Aorta (tissue), 5 donors: ENCODE data around the gene FMO3. TPM values are rescaled to one million over a fixed set of nuclear protein-coding genes. Genes with fewer than 3 reads are reported as not detected.
A peak's percentile ranks its signal among the peaks of the same experiment; 100 is the strongest.

Experiments used
- ATAC-seq: fragments of 200-7000 bp; cut with Tn5 transposase; one replicate; pipeline ENCODE4 v1.9.1; 2022; ENCODE audit warnings: moderate library complexity; ENCODE audit not compliant: low FRiP score
- DNase-seq, 2 donors: peaks; one replicate each; pipeline ENCODE4 v3.0.0-alpha.2; 2020
- H3K27ac ChIP-seq, 2 donors: one replicate each; pipeline ENCODE4 v1.5.1; 2013; ENCODE audit warnings: low read length in 2 of 2, mild to moderate bottlenecking in 2 of 2, moderate library complexity in 2 of 2, control low read depth in 1 of 2, inconsistent platforms in 1 of 2, low read depth in 1 of 2
- H3K27me3 ChIP-seq, 2 donors: one replicate each; pipeline ENCODE4 v1.6.1; 2013; ENCODE audit warnings: control low read depth in 1 of 2, low read length in 1 of 2, mild to moderate bottlenecking in 1 of 2, moderate library complexity in 1 of 2; ENCODE audit not compliant: insufficient read depth in 2 of 2, control insufficient read depth in 1 of 2
- H3K36me3 ChIP-seq, 2 donors: one replicate each; pipeline ENCODE4 v1.6.1; 2013; ENCODE audit warnings: control low read depth in 1 of 2, low read length in 1 of 2, mild to moderate bottlenecking in 1 of 2; ENCODE audit not compliant: insufficient read depth in 2 of 2, control insufficient read depth in 1 of 2
- H3K4me1 ChIP-seq, 2 donors: one replicate each; pipeline ENCODE4 v1.6.1; 2013; ENCODE audit warnings: low read length in 2 of 2, control low read depth in 1 of 2, mild to moderate bottlenecking in 1 of 2, moderate library complexity in 1 of 2; ENCODE audit not compliant: insufficient read depth in 2 of 2, control insufficient read depth in 1 of 2
- H3K4me3 ChIP-seq, 2 donors: one replicate each; pipeline ENCODE4 v1.5.1; 2013; ENCODE audit warnings: low read length in 2 of 2, control low read depth in 1 of 2, mild to moderate bottlenecking in 1 of 2
- H3K9me3 ChIP-seq: one replicate; pipeline ENCODE4 v1.6.1; 2013; ENCODE audit warnings: mild to moderate bottlenecking, low read length; ENCODE audit not compliant: control insufficient read depth
- WGBS, 2 donors: extraction: QIAGEN DNeasy Blood & Tissue Kit; methylation state at CpG; one replicate each; pipeline ENCODE4 v1.1.7; 2013; 5-methylcytosine and 5-hydroxymethylcytosine counted together
- intact Hi-C, 2 donors: fragments of 100-400 bp; cut with DNase I; formaldehyde crosslinking; loops; one replicate each; pipeline versions ENCODE4 v1.14.2 to v1.15.0; 2022
- polyA plus RNA-seq, 2 donors: library from polyadenylated mRNA; stranded (reverse); fragments of 200-250 nt; gene quantifications; one replicate each; pipeline ENCODE4 v1.2.3, GENCODE V29; 2013
- total RNA-seq, 2 donors: library from RNA; stranded (reverse); fragmentation: NEBNext Ultra II Directional; extraction: Animal tissue kit (Norgen Biotek cat#: 25700); gene quantifications; one replicate each; pipeline ENCODE4 v1.2.1, GENCODE V29; 2021
- donor health status: healthy with polysubstance abuse.
- donor health status: Bipolar disorder and iron deficiency.
- donor health status: DM: no; HTN: no; CAD: no.
- donor health status: DM: no; HTN: no; CAD: no.
- donor health status: DM: yes; HTN: yes; CAD: no.

The FMO3 gene
- total and polyA plus RNA-seq, 4 donors, result 2.8 to 13.5 (median 6.4) TPM

DNA sequence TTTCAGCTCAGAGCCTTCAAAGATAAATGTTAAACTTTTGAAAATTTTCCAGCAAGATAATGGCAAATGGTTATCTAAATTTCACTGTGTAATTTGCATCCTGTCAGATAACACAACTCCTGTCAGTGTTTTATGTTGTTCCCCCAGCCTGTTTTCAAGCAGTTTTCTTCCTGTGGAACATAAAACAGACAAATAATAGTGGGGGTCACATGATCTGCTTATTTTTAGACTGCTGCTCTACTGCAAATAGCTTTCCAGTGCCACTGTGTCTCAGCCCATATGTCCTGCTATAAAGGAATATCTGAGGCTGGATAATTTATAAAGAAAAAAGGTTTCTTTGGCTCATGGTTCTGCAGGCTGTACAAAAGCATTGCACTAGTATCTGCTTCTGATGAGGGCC lies 32.2 kb downstream of the FMO3 start:
- ATAC-seq, result no peak

DNA sequence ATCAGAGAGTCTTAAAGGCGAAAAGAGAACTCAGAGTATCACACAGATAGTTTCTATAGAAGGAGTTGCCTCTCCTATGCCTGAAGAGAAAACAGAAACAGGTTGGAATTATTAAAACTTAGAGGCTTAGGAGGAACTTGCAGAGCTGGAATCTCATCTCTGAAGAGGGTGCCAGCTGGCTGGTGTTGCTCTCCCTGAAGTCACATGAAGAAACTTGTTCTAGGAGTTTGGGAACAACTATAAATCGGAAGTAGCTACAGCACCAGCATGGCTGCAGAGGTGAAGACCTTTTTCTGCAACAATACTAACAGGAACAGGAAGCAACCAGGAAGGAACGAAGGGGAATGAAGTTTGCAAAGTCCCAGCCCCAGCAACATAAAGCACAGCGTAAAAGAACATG lies 35.8 kb downstream of the FMO3 start:
- H3K27me3 ChIP-seq, result no peaks in the 10 kb centered on the region
- intact Hi-C loops, result no loop called here
- peak; percentile 45 for ATAC-seq
- peaks cover 11 to 13% of the 10 kb centered on the region in 2 donors for H3K4me1 ChIP-seq
- H3K9me3 ChIP-seq, result no peaks in the 10 kb centered on the region
- WGBS, 2 donors, result 52% methylated on average over 4 of the region's 4 CpGs
- H3K27ac ChIP-seq, result peak overlapping the region; percentile 43 to 84
- DNase-seq, result peak; percentile 74 to 75
- H3K36me3 ChIP-seq, result no peaks in the 10 kb centered on the region
- no peak overlapping the region for H3K4me3 ChIP-seq

More for the DNA sequence above, 32.2 kb downstream of the FMO3 start:
- no peak overlapping the region for H3K4me3 ChIP-seq
- H3K27me3 ChIP-seq, result no peaks in the 10 kb centered on the region
- H3K36me3 ChIP-seq, result no peaks in the 10 kb centered on the region
- H3K4me1 ChIP-seq, result peaks cover 10 to 13% of the 10 kb centered on the region in 2 donors
- DNase-seq, result no peak
- peak overlapping the region in 1 of 2 donors; percentile 26 for H3K27ac ChIP-seq
- intact Hi-C loops, result no loop called here
- no peaks in the 10 kb centered on the region for H3K9me3 ChIP-seq

DNA sequence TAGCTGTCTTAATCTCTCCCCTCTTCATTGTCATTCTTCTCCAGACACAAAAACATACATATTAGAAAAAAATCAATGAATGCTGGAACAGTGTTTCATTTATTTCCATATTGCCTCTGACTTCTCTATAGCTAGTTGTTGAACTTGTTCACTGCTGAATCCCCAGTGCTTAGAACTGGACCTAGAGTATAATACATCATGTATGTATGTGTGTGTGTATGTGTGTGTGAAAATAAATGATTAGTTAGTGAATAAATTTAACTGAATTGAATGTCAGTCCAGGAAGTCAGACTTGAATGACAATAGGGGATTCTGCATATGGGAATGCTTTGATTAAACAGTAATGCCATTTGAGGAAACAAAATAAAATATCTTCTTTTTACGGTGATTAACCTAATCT lies 36.4 kb downstream of the FMO3 start:
- ATAC-seq (no peak), DNase-seq (no peak)
- intact Hi-C loops, result no loop called here
- WGBS, 2 donors, result 39 to 49% methylated on average over 1 of the region's 1 CpG
- Histone ChIP-seq H3K9me3 (no peaks in the 10 kb centered on the region), H3K27ac (no peak overlapping the region), H3K4me1 (peaks cover 11 to 13% of the 10 kb centered on the region in 2 donors), H3K4me3 (no peak overlapping the region), H3K27me3 (no peaks in the 10 kb centered on the region), H3K36me3 (no peaks in the 10 kb centered on the region)

DNA sequence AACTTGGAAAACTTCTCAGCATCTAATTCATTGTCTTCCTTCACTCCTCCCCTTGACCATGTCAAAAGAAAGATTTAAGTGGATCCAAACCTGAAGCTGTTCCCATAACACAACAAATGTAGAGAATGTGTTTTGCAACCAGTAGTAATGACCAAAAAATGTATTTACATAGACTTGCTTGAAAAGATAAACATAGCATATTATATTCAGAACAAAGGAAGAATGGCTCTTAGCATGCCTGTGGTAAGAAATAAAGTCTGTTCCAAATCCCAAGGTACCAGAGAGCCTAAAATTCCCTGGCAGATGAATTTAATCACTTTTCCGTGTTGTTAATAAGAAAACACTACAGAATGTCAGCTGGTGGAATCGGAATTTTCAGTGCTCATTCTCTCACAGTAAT lies 36.8 kb downstream of the FMO3 start:
- Histone ChIP-seq H3K27me3 (no peaks in the 10 kb centered on the region), H3K36me3 (no peaks in the 10 kb centered on the region), H3K4me1 (peaks cover 8 to 13% of the 10 kb centered on the region in 2 donors), H3K9me3 (no peaks in the 10 kb centered on the region), H3K4me3 (no peak overlapping the region), H3K27ac (no peak overlapping the region)
- DNase-seq (no peak), ATAC-seq (no peak)
- WGBS, 2 donors, result 0 to 12% methylated on average over 2 of the region's 2 CpGs
- intact Hi-C loops, result no loop called here

DNA sequence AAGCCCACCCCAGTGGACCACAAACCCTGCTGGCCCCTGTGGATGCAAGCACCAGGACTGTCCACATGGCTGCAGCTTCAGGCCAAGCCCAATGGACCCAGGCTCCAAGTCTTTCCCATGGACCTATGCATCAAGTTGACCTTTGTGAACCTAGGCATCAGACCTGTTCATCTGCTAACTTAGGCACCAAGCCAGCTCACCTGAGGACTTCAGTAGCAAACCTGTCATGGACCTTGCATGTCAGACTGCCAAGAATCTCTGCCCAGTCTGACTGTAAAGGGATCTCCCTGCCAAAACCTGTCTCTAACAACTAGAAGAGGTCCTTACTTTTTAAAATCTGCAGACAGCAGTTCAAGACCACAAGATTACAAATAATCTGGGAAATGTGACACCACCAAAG lies 37.8 kb downstream of the FMO3 start:
- H3K4me1 ChIP-seq, result peaks cover 7 to 8% of the 10 kb centered on the region in 2 donors
- H3K27me3 ChIP-seq, result no peaks in the 10 kb centered on the region
- no peaks in the 10 kb centered on the region for H3K36me3 ChIP-seq
- intact Hi-C loops, result no loop called here
- no peaks in the 10 kb centered on the region for H3K9me3 ChIP-seq
- DNase-seq, result no peak
- ATAC-seq, result no peak
- H3K27ac ChIP-seq, result peak overlapping the region in 1 of 2 donors; percentile 91
- H3K4me3 ChIP-seq, result no peak overlapping the region

DNA sequence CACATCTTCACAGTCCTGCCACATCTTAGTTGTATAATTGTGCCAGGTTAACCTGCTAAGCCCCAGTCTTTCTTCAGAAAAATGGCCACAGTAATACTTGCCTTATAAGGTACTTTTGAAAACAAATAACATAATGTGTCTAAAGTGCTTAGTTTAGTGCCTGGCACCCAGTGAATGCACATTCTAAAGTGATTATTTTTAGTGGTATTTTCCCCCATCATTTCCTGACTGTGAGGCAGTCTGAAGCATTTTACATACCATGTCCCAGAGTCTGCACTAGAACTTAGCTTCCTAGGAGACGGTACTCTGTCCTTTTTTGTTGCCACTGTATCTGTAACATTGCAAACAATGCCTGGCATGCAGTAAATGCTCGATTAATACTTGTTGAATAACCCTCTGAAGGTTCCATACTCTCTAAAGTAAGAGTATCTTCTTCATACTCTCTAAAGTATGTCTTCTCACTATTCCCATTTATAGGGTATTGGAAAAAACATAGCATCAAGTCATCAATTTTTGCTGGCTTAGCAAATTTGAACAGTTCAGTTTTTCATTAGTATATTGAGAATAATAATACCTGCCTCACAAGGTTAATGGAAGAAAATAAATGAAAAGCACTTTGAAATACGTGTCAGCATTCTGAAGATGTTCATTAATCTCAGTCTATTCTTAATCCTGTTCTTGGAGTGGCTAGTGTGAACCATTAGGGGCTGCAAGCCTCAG lies 43.7 kb downstream of the FMO3 start:
- Histone ChIP-seq H3K27ac (peak overlapping the region; percentile 73 to 98), H3K9me3 (no peaks in the 10 kb centered on the region), H3K4me1 (peaks cover 1 to 5% of the 10 kb centered on the region in 2 donors), H3K36me3 (no peaks in the 10 kb centered on the region), H3K4me3 (no peak overlapping the region), H3K27me3 (no peaks in the 10 kb centered on the region)
- no peak for DNase-seq
- ATAC-seq, result peak; percentile 8
- intact Hi-C loops, result no loop called here
- 22 to 29% methylated on average over 3 of the region's 3 CpGs for WGBS, 2 donors

DNA sequence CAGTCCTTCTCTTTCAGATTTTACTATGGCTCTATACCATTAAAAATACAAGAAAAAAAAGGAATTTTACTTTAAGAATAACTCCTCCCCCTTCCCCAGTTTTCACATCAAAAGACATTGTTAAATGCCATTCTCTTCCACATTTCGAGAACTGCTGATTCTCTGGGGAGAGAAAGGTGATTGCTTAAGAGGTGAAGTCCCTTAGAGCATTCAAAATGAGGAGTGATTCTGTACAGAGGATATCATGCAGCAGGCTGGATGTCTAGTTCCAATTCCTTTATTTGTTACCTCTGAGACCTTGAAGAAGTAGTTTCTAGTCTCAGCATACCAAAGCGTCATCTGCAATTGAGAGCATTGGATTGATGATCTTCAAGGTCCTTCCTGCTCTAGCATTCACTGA lies 46.9 kb downstream of the FMO3 start:
- H3K4me3 ChIP-seq, result no peak overlapping the region
- 61 to 62% methylated on average over 2 of the region's 2 CpGs for WGBS, 2 donors
- DNase-seq, result no peak
- ATAC-seq, result no peak
- intact Hi-C loops, result no loop called here
- H3K27ac ChIP-seq, result no peak overlapping the region
- no peaks in the 10 kb centered on the region for H3K9me3 ChIP-seq
- peaks cover 0 to 1% of the 10 kb centered on the region in 2 donors for H3K36me3 ChIP-seq
- no peaks in the 10 kb centered on the region for H3K27me3 ChIP-seq
- peaks cover 4 to 5% of the 10 kb centered on the region in 2 donors for H3K4me1 ChIP-seq

DNA sequence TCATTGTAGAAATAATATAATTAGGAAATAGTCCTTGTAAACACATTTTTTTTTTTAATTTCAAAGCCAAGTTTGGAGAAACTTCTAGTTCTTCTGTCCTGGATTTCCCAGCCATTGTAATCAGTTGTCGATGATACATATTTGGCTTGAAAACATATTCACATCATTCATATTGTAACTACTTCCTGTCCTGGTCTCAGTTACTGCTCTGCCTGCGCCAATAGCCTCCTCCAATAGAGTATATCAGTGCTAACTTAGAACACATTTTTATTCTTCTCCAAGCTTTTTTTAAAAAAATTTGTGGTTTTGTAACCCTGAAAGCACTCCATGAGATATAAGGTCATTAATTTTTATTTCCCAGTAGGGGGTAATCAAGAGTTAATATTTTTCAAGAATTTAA lies 48.3 kb downstream of the FMO3 start:
- H3K27ac ChIP-seq, result peak overlapping the region in 1 of 2 donors; percentile 79
- peaks cover 0 to 1% of the 10 kb centered on the region in 2 donors for H3K36me3 ChIP-seq
- no peak for DNase-seq
- peak; percentile 23 for ATAC-seq
- 47 to 59% methylated on average over 2 of the region's 2 CpGs for WGBS, 2 donors
- no peaks in the 10 kb centered on the region for H3K9me3 ChIP-seq
- no peak overlapping the region for H3K4me3 ChIP-seq
- H3K27me3 ChIP-seq, result no peaks in the 10 kb centered on the region
- intact Hi-C loops, result no loop called here
- H3K4me1 ChIP-seq, result peaks cover 4 to 7% of the 10 kb centered on the region in 2 donors

DNA sequence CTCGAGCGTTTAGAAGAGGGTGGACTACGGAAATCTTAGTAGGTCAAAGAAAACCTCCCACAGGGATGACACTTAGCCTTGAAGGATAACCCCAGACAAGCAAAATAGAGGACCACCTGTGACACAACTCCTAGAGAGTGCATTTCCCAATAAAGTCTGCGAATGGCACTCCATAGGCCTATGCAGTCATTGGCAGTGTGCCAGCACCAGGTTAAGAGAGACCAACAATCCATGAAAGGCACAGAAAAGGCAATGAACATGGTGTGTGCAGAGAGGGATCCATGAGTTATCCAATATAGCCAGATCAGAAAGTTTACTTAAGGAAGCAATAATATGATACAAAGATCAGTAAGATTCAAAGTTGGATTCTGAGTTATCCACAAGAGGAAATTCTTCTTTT lies 49.2 kb downstream of the FMO3 start:
- ATAC-seq (no peak), DNase-seq (no peak)
- no peaks in the 10 kb centered on the region for H3K9me3 ChIP-seq
- peaks cover 3 to 4% of the 10 kb centered on the region in 2 donors for H3K4me1 ChIP-seq
- no peak overlapping the region for H3K4me3 ChIP-seq
- peak overlapping the region; percentile 63 to 89 for H3K27ac ChIP-seq
- peaks cover 0 to 1% of the 10 kb centered on the region in 2 donors for H3K36me3 ChIP-seq
- 77 to 87% methylated on average over 4 of the region's 4 CpGs for WGBS, 2 donors
- H3K27me3 ChIP-seq, result no peaks in the 10 kb centered on the region
- intact Hi-C loops, result loop anchor here (2.0 to 5.0 kb wide), 3 partner anchors 47 to 77 kb away; partner anchors contain the start of gene FMO2 (in 1 of the 2)
